ENCODE measurements around the gene MYADML2.

MYADML2 gene

GRCh38 chr17:81923302-81924260 lies 23.5 kb downstream of the MYADML2 start:
- Histone ChIP-seq H4K20me1 (ENCODE audit: low read depth, low read length) (no peaks in the 10 kb centered on the region), H3F3A (ENCODE audit: insufficient read depth) (no peaks in the 10 kb centered on the region), H3K4me2 (ENCODE audit: low read depth, low read length, poor library complexity, severe bottlenecking) (no peak overlapping the region), H3K4me3 (ENCODE audit: insufficient read depth, low read length, poor library complexity, severe bottlenecking) (no peak overlapping the region), H3K27ac (ENCODE audit: low read depth, low read length) (no peak overlapping the region), H3K9ac (ENCODE audit: low read length) (no peak overlapping the region), H3K9me2 (replicated peaks; ENCODE audit: insufficient read depth, low read length) (no peaks in the 10 kb centered on the region), H3K36me3 (ENCODE audit: low read length) (no peaks in the 10 kb centered on the region), H3K27me3 (ENCODE audit: low read length) (no peaks in the 10 kb centered on the region), H3K9me3 (ENCODE audit: insufficient read depth, low read length) (no peaks in the 10 kb centered on the region), H2AFZ (ENCODE audit: low read depth, low read length, severe bottlenecking) (no peak overlapping the region), H3K79me2 (ENCODE audit: insufficient read depth, low read length) (peaks cover 68% of the 10 kb centered on the region)
- TF ChIP-seq EZH2phosphoT487 (conservative IDR thresholded peaks at IDR 0.05; ENCODE audit: low read length): no peak
- TF ChIP-seq, protein P1, sequence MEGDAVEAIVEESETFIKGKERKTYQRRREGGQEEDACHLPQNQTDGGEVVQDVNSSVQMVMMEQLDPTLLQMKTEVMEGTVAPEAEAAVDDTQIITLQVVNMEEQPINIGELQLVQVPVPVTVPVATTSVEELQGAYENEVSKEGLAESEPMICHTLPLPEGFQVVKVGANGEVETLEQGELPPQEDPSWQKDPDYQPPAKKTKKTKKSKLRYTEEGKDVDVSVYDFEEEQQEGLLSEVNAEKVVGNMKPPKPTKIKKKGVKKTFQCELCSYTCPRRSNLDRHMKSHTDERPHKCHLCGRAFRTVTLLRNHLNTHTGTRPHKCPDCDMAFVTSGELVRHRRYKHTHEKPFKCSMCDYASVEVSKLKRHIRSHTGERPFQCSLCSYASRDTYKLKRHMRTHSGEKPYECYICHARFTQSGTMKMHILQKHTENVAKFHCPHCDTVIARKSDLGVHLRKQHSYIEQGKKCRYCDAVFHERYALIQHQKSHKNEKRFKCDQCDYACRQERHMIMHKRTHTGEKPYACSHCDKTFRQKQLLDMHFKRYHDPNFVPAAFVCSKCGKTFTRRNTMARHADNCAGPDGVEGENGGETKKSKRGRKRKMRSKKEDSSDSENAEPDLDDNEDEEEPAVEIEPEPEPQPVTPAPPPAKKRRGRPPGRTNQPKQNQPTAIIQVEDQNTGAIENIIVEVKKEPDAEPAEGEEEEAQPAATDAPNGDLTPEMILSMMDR (IDR thresholded peaks at IDR 0.05; ENCODE audit: insufficient read depth, low read length, poor library complexity, severe bottlenecking): no peak

DNA sequence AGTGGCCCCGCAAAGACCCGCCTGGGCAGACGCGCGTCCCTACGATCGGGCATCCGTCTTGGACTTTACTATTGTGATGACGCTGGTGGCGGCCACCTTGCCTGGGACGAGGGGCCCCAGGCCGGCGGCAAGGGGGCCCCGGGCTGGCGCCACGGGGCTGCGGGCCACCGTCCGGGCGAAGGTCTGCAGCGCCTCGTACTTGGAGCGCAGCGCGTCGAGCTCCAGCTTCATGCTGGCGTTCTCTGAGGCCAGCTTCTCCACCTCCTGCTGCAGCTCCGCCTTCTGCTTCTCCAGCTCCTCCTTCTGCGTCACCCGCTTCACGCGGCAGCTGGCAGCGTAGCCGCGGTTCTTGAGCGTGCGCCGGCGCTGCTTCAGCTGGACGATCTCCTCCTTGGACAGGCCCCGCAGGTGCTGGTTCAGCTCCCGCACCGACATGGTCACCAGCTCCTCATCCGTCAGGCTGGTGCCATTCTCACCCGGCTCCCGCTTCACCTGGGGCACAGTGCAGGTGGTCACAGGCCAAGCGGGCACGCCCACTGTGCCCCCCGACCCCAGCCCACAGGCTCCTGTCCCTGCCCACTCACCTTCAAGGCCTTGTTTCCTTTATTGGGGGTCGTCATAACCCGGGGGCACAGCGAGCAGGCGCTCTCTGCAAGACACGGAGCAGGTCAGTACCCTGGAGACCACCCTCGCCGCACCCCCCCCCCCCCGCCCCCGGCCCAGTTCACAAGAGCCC lies 24.3 kb downstream of the MYADML2 start:
- Histone ChIP-seq H3K4me3 (ENCODE audit: insufficient read depth, low read length, poor library complexity, severe bottlenecking) (no peak overlapping the region), H3K79me2 (ENCODE audit: insufficient read depth, low read length) (peaks cover 68% of the 10 kb centered on the region), H3F3A (ENCODE audit: insufficient read depth) (no peaks in the 10 kb centered on the region), H2AFZ (ENCODE audit: low read depth, low read length, severe bottlenecking) (no peak overlapping the region), H4K20me1 (ENCODE audit: low read depth, low read length) (no peaks in the 10 kb centered on the region), H3K36me3 (ENCODE audit: low read length) (no peaks in the 10 kb centered on the region), H3K9me2 (replicated peaks; ENCODE audit: insufficient read depth, low read length) (no peaks in the 10 kb centered on the region), H3K27me3 (ENCODE audit: low read length) (no peaks in the 10 kb centered on the region), H3K9me3 (ENCODE audit: insufficient read depth, low read length) (no peaks in the 10 kb centered on the region), H3K9ac (ENCODE audit: low read length) (no peak overlapping the region), H3K27ac (ENCODE audit: low read depth, low read length) (no peak overlapping the region), H3K4me2 (ENCODE audit: low read depth, low read length, poor library complexity, severe bottlenecking) (no peak overlapping the region)
- TF ChIP-seq EZH2phosphoT487 (conservative IDR thresholded peaks at IDR 0.05; ENCODE audit: low read length): no peak
- TF ChIP-seq, protein P1 (IDR thresholded peaks at IDR 0.05; ENCODE audit: insufficient read depth, low read length, poor library complexity, severe bottlenecking): no peak

GRCh38 chr17:81921996-81922565 lies 25.0 kb downstream of the MYADML2 start:
- TF ChIP-seq, protein P1 (IDR thresholded peaks at IDR 0.05; ENCODE audit: insufficient read depth, low read length, poor library complexity, severe bottlenecking): no peak
- no peak for TF ChIP-seq EZH2phosphoT487 (conservative IDR thresholded peaks at IDR 0.05; ENCODE audit: low read length)
- H3K36me3 ChIP-seq (ENCODE audit: low read length): no peaks in the 10 kb centered on the region
- H3K27ac ChIP-seq (ENCODE audit: low read depth, low read length): no peak overlapping the region
- no peaks in the 10 kb centered on the region for H3F3A ChIP-seq (ENCODE audit: insufficient read depth)
- H3K79me2 ChIP-seq (ENCODE audit: insufficient read depth, low read length): peaks cover 73% of the 10 kb centered on the region
- no peaks in the 10 kb centered on the region for H3K27me3 ChIP-seq (ENCODE audit: low read length)
- H3K4me3 ChIP-seq (ENCODE audit: insufficient read depth, low read length, poor library complexity, severe bottlenecking): no peak overlapping the region
- H3K9me3 ChIP-seq (ENCODE audit: insufficient read depth, low read length): no peaks in the 10 kb centered on the region
- no peaks in the 10 kb centered on the region for H4K20me1 ChIP-seq (ENCODE audit: low read depth, low read length)
- no peak overlapping the region for H3K9ac ChIP-seq (ENCODE audit: low read length)
- no peaks in the 10 kb centered on the region for H3K9me2 ChIP-seq (replicated peaks; ENCODE audit: insufficient read depth, low read length)
- no peak overlapping the region for H3K4me2 ChIP-seq (ENCODE audit: low read depth, low read length, poor library complexity, severe bottlenecking)
- no peak overlapping the region for H2AFZ ChIP-seq (ENCODE audit: low read depth, low read length, severe bottlenecking)

Measured in SU-DHL-6 (cell line).